RCC 7860 (cell line): ENCODE results near the gene DLK1.

Source experiments
- DNase-seq: peaks from one replicate; pipeline ENCODE4 v3.0.0-alpha.2; 2015; ENCODE audit warnings: low spot score
- FAIRE-seq: peaks from 2 replicates; lab custom pipeline; 2012; peaks lifted over from hg19 to GRCh38; lab: Jason Lieb, UNC

The DLK1 gene

DNA sequence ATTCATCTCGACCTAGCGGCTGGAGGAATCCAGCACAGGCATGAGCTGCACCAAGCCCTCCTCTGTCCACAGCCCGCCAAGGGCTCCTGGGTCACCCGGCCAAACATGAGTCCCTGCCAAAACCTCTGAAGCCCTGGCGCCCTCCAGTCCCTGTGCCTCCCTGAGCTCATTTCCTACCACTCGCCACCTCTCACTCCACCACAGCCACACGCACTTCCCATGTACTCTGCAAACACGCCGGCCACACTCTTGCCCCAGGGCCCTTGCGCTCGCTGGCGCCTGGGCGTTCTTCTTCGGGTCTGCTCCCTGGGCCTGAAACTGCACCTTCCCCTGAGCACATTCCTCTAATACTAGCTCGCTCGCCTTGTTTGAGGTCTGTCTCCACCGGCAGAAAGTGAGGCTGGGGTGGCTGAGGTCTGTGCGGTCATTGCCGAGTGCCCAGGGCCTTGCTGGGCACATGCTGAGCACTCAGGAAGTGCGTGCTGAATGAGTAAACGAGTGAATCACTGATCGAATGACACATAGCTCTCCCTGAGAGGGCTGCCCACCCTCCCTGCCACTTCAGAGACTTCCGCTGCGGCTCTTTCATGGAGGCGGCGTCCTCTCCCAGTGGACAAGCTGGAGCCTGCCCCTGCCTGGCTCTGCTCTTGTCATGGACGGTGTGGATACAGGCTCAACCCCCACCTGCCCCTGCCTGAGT lies 33.7 kb upstream of the DLK1 start:
- DNase-seq, result peak; percentile 85
- peak; percentile 61 for FAIRE-seq

DNA sequence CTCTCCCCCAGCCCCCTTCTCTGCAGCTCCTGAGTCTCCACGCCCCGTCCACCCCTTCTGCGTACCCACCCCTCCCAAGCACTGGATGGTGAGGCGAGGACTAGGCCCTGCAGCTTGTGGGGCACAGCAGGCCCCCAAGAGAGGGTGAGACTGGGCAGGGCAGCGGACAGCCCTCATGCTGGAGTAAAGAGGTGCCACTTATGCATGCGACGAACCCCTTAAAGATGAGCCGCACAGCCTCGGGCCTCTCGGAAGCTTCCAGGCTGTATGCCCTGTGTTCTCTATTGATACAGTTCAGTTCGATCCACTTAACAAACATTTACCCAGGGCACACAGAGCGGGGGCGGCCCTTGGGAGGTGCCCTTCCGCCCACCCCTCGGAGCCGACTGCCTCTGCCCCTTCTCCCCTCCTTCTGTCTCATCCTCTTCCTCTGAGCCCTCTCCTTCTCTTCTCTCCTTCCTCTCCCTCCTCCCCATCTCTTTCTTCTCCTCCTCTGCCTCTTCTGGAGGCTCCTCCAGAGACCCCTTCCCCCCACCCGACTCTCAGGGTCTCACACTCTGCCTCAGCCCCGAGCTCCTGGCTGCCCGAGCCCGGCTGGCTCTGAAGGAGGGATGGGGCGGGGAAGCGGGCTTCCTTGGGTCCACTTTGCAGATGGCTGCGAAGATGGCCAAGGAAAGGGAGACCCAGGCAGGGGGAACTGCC lies 32.7 kb upstream of the DLK1 start:
- FAIRE-seq (no peak), DNase-seq (no peak)

DNA sequence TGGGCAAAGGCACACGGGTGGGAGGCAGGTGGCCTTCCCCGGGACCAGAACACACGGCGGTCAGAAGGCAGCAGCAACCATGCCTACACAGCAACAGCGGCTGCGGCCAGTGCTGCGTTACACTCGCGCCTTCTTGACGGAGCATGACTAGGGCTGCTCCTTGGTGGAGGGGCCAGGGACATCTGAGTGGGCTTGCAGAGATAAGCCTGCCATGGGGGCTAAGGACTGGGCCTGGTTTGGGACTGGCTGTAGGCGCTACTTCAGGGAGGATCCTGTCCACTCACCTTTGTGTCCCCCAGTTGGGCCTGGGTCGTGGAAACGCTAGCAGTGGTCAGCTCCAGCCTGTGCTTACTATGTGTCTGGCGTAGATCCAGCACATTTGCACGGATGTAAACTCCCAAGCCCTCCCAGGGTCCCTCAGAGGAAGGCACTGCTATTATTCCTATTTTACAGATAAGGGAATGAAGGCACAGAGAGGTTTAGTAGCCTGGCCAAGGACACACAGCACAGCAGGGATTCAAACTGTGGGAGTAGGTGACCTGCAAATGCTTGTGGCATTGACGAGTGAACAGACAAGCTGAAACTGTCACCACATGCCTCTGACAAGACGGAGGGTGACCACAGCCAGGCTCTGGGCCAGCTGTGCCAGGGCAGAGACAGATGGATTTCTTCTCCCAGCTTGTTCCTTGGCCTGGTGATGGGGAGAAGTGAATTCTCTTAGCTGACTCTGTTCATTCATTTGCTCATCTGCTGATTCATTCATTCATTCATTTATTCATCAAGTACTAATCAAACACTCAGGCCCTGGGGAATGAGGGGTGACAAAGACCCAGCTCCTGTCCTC lies 31.9 kb upstream of the DLK1 start:
- DNase-seq (no peak), FAIRE-seq (no peak)

DNA sequence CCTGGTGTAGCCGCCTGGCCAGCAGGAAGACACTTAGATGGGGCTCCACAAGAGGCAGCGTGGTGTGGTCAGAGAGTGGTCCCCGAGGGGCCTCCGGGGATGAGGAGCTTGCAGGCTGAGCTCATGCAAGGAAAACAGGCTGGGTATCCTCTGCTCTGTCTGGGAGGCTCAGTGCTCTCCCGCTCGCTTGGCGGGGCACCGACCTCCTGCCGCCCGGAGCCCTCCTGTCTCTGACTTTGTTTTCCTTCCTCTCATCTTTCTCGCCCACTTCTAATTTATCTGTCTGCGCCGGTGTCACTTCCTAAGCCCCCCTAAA lies 31.3 kb upstream of the DLK1 start:
- FAIRE-seq (no peak), DNase-seq (no peak)

DNA sequence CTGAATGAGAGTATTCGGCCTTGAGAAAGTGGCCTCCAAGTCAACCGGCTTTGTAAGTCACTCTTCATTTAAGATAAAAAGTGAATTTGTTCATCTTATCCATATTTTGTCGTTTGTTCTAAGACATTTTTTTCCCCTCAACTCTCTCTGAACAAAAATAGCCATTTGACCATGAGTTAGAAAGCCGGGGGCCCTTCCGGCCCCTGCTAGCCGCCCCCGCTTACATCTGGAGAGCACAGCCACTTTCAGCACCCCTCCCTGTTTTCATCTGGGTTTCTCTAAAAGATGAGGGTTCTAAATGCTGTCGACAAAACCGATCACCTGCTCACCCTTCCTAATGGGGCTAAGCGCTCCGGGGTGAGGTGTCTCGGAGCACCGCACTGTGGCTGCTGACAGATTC lies 30.7 kb upstream of the DLK1 start:
- FAIRE-seq, result no peak

DNA sequence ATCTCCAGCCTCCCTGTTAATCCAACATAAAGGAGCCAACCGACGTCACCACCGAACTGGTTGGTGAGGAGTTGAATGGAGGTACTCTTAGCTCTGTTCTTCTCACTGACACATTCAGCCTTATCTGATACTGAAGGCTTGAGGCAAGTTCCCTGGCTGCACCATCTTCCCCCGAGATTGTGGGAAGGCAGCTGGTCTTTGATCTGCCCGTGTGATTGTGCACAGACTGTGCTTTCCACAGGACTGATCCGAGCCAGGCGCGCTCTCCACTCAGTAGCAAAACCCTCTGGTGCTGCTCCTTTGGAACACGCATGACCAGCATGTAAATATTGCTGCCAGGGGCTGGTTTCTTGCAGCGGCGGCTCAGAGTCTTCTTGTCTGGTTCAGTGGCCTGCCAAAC lies 30.1 kb upstream of the DLK1 start:
- no peak for DNase-seq
- no peak for FAIRE-seq

More for the DNA sequence above, 30.7 kb upstream of the DLK1 start:
- DNase-seq, result no peak

DNA sequence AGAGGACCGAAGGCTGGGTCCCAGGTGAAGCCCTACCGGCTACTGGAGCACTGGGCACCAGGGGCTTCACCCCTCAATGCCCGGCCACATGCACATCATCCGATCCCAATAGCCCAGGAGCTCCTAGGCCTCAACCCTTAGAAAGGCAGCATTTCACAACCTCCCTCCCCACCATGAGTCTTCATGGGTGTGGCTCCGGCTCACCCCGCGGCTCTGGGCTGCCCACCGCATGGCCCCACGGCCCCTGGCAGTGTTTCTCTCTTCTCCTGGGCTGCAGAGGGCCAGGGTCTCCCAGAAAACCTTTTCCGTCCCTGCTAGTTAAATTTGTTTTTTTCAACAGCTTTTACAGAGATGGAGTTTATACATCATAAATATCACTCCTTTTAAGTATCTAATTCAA lies 28.6 kb upstream of the DLK1 start:
- FAIRE-seq (no peak), DNase-seq (no peak)

DNA sequence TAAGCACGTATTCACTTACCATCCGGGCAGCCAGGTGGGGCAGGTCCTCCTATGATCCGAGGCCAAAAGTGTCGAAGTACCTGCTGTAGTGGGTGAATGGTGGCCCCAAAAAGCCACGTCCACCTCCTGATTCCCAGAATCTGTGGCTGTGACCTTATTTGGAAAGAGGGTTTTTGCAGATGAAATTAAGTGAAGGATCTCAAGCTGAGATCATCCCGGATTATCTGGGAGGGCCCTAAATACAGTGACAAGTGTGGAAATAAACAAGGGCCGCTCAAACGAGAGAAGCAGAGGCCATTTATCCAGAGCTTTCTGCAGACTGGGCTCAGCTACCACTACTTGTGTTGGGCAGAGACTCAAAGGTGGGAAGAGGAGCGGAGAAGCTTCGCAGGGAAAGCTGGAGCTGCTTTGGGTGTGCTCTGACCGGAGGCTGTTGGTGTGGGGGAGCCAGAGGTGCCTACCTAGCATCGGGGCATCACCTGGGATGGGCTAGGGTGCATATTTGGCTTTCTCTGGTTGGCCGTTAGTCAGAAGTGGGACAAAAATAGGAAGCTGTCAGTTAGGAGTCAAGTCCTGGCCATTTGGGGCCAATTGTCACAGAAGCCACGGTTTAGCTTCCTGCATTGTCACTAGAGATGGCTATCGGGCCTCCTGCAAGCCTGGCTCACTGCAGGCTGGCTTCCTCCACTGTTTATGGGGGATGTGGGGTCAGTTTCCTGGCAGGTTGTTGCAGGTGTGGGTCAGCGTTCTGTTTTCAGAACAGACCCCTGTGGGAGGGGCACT lies 27.8 kb upstream of the DLK1 start:
- FAIRE-seq (no peak), DNase-seq (no peak)

DNA sequence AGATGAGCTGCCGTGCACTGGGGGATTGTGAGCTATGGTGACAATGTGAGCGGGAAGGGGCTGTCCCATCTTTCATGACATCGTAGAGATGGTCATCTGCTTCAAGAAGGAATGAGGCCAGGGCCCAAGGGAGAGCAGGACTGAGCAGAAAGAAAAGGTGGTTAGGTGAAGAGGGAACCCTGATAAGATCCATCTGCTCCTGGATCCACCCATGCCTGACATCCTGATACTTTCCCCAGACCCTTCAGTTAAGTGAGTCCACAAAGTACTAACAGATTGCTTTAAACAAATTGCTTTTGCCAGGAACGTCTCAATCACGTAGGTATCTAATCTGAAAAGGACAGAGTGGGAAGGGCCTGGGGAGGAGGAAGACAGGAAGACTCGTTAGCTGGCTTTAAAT lies 25.4 kb upstream of the DLK1 start:
- no peak for FAIRE-seq
- DNase-seq, result no peak

DNA sequence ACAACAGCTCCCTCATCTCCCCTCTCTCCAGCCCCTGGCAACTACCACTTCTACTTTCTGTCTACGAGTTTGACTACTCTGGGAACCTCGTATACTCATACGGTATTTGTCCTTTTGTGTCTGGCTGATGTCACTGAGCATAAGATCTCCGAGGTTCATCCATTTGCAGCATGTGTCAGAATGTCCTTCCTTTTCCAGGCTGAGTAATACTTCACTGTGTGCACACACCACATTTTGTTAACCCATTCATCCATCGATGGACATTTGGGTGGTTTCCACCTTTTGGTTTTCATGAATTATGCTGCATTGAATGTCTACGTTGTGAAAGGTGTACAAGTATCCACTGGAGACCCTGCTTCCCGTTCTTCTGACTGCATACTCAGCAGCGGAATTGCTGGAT lies 24.1 kb upstream of the DLK1 start:
- DNase-seq (no peak), FAIRE-seq (no peak)

DNA sequence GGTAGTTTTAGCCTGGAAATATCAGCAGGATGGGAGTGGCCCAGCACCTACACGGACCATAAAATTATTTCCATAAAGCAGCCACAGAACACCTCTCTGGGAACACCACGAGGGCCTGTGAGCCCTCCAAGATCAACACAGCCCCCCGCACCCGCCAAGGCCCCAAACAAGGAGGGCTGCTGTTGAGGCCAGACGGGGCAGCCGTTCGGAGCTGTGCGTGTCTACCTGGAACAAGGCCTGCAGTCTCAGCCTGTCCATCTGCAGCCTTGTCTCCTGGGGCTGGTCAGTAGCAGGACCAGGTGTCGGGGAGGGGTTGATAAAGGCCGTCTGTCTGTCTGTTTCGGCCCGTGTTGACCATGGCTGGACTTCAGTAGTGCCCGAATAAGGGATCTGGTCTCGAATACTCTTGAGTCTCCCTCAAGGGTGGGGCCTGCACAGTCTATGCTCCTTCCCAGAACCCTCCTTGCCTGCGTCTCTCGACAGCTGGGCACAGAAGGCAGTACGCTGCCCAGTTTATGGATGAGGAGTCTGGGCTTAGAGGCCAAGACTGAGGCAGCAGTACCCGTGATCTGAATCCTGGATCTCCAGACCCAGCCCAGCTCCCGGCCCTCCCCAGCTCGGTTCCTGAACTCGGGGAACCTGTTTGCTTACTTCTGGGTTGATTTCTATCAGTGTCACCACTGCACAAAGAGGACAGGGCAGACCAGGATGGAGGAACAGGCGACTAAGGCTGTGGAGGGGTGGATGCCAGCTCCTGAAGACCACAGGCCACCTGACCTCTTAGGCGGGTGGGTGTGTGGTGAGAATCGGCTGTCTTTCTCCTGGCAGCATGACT lies 23.1 kb upstream of the DLK1 start:
- FAIRE-seq (no peak), DNase-seq (no peak)

DNA sequence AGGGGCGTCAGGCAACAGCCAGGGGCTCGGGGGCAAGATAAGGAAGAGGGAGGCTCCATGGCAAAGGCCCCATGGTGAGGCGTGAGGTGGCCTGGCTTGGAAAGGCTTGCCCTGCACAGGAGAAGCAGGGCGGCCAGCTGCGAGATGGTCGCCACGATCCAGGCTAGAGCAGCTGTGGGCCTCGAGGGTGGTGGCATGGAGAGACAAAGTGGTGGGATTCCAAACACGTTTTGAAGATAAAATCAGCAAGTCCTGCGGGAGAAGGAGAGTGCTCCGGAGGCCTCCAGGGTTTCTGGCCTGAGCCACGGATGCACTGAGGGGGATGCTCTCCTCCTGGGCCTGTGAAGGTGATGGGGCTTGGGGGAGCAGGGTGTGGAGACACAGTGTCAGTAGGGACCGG lies 20.5 kb upstream of the DLK1 start:
- FAIRE-seq (no peak), DNase-seq (no peak)

DNA sequence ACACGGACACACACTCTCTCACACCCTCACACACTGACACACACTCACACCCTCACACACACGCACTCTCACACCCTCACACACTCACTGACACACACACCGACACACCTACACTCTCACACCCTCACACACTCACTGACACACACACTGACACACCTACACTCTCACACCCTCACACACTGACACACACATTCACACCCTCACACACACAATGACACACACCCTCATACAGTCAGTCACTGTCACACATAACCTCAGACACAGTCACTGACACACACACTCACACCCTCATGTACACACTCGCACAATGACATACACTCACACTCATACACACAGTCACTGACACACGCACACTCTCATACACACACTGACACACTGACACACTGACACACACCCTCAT lies 19.8 kb upstream of the DLK1 start:
- no peak for FAIRE-seq

DNA sequence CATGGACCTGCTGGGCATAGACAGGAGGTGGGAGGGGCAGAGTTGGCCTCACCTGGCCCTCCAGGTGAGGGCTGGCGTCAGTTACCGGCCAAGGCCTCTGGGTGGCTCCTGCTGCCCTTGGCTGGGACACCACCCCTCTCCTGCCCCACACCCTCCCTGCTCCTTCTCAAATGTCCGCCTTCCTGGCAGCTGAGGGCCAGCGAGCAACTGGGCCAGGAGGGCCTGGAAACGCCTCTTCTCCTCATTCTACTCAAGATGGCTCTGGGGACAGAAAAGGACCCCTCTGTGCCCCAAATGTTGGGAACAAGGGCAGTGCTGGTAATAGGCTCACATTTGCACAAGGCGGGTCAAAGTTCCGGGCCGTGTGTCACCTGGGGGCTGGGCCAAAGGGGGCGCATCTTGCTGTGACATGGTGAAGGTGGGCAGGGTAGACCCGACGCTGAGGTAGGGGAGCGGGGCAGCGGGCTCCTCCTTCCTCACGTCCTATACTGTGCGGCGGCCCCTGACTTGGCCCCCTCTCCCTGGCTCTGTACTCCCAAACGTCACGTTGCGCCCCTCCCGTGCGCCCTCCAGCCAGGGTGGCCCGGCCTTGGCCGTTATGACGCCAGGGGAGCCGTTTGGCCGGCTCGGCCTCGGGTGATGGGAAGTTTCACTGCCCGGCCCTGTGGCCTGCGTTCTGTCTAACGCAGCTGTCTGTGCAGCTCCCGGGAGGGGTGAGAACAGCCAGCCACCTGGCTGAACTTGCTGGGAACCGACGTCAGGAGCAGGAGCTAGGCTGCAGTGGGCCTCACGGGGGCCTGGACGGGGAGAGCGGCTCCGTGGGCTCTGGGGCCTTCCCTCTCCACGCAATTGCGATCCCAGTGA lies 18.0 kb upstream of the DLK1 start:
- DNase-seq (no peak), FAIRE-seq (no peak)

More for the DNA sequence above, 19.8 kb upstream of the DLK1 start:
- DNase-seq, result no peak

DNA sequence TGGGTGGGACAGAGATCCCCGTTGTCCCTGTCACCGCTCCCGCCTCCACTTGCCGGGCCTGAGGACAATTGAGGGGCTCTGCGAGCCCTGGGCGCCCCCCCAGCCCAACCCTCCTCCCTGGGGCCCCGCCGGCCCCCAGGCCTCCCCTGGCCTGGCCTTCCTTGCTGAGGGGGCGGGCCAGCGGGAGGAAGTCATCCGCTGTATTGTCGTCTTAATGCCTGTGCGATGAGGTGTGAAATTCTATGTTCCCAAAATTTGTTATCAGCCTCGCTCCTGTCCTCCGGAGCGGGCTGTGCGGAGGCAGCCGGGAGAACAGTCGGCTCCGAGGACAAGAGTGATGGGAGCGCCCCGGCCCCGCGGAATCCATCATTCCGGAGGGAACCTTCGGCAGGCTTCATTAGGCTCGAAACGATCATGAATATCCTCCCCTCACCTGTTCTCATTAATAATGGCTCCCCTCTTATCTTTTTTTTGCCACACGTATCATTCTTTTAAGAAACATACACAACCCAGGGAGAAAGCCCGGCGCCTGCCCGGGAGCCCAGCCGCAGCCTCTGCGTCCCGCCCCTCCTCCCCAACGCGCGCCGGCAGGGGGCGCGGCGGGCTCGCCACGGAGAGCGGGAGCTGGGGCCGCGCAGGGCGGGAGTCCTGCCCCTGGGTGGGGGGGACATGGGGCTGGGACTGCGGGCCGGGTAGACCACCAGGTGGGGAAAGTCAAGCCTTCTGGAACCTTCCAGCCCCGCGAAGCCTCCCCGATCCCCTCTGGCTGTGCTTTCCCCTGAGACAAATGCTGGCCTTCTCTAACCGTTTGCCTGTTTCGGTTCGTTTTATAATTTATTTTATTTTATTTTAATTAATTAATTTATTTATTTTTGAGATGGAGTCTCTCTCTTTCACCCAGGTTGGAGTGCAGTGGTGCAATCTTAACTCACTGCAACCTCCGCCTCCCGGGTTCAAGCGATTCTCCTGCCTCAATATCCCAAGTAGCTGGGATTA lies 17.1 kb upstream of the DLK1 start:
- DNase-seq (no peak), FAIRE-seq (no peak)

DNA sequence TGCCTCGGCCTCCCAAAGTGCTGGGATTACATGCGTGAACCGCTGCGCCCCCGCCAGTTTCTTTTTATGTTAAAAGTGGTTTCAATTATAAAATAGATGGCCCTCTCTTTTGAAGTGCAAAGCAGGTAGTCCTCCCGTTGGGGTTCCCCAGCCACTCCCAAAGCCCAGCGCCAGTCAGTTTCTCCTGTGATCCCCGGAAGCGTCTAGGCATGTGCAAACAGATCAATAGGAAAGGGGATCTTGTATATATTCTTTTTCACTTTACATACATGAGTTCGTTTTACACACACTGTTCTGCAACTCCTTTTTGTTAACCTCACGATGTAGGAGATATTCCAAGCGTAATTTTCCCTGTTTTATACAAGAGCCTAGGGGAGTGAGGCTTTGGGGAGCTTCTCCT lies 16.3 kb upstream of the DLK1 start:
- DNase-seq, result no peak
- no peak for FAIRE-seq

DNA sequence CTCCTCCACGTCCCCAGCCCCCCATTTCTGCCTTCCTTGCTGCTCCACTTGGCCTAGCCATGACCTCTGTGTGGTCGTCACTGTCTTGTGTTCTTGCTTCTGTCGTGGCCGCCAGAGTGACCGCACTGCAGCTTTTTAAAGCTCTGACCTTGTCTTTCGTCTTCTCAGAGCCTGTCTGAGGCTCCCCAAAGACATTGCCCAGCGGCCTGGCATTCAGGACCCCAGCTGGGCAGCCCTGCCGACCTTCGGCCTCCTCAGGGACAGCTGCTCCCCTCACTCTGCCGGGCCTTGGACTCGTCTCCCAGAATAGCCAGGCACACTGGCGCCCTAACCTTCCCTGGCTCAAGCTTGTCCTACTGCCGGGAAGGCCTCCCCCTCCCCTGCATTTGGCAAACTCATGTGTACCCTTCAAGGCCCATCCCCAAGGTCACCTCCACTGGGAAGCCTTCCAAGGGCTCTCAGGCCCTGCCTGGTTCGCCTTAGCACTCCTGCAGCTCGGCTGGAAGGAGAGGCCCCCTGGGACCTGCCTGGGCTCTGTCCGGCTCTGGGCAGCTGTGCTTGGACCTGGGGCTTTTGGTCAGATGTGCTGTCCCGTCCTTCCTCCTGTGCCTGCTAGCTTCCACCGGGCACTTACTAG lies 15.7 kb upstream of the DLK1 start:
- no peak for DNase-seq
- FAIRE-seq, result no peak

DNA sequence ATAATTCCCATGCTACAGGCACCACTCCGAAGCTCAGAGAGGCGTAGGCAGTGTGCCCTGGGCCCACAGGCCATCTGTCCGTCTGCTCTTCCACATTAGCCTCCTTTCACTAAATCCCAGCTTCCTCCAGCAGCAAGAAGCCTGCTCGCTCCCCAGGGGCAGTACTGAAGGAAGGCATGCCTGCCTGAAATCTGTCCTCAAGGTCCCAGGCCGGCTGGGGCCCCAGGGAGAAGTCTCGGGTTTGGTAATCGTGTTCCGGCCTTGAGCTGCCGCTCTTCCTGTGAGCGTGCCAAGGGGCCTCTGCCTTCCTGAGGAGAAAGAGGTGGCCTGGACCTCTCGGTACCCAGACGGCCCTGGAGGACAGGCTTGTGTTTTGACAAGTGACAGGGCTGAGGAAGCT lies 15.2 kb upstream of the DLK1 start:
- DNase-seq, result no peak
- FAIRE-seq, result no peak
